H9 (cell line): ENCODE measurements around the gene PFN2. TPM values are rescaled to one million over a fixed set of nuclear protein-coding genes. Genes with fewer than 3 reads are reported as not detected.

Source experiments
- DNase-seq: peaks from one replicate; pipeline ENCODE4 v3.0.0-alpha.2; 2017
- H2AFZ ChIP-seq: one replicate; pipeline ENCODE4 v1.6.1; 2013; ENCODE audit warnings: mild to moderate bottlenecking, low read length, control low read depth, moderate library complexity
- H2AK5ac ChIP-seq: 2 replicates; pipeline ENCODE4 v1.6.1; 2013; ENCODE audit warnings: low read length, control low read depth, mixed read lengths; ENCODE audit not compliant: insufficient read length
- H2BK120ac ChIP-seq: one replicate; pipeline ENCODE4 v1.6.1; 2013; ENCODE audit warnings: low read depth, mild to moderate bottlenecking, low read length, control low read depth, inconsistent platforms; ENCODE audit not compliant: poor library complexity, severe bottlenecking
- H2BK12ac ChIP-seq: 2 replicates; pipeline ENCODE4 v1.6.1; 2013; ENCODE audit warnings: low read length, control low read depth, mixed read lengths, low read depth; ENCODE audit not compliant: insufficient read length
- H2BK15ac ChIP-seq: 2 replicates; pipeline ENCODE4 v1.6.1; 2013; ENCODE audit warnings: low read depth, low read length, control low read depth
- H2BK20ac ChIP-seq: one replicate; pipeline ENCODE4 v1.6.1; 2013; ENCODE audit warnings: low read depth, mild to moderate bottlenecking, low read length, control low read depth, inconsistent platforms; ENCODE audit not compliant: poor library complexity, severe bottlenecking
- H2BK5ac ChIP-seq: 2 replicates; pipeline ENCODE4 v1.6.1; 2013; ENCODE audit warnings: low read length, control low read depth, mixed read lengths; ENCODE audit not compliant: insufficient read length
- H3K14ac ChIP-seq: 2 replicates; pipeline ENCODE4 v1.6.1; 2013; ENCODE audit warnings: low read length, control low read depth; ENCODE audit not compliant: insufficient read depth
- H3K18ac ChIP-seq: 2 replicates; pipeline ENCODE4 v1.6.1; 2013; ENCODE audit warnings: low read depth, mild to moderate bottlenecking, mixed read lengths, low read length, control low read depth; ENCODE audit not compliant: insufficient read length
- H3K23ac ChIP-seq: 2 replicates; pipeline ENCODE4 v1.6.1; 2013; ENCODE audit warnings: low read length, control low read depth, mixed read lengths, low read depth; ENCODE audit not compliant: insufficient read length
- H3K23me2 ChIP-seq: 2 replicates; pipeline ENCODE4 v1.6.1; 2013; ENCODE audit warnings: low read depth, mild to moderate bottlenecking, mixed read lengths, low read length, control low read depth; ENCODE audit not compliant: insufficient read length, poor library complexity, severe bottlenecking
- H3K27ac ChIP-seq: 2 replicates; pipeline ENCODE4 v1.5.1; 2013; ENCODE audit warnings: low read length, control low read depth, mixed read lengths, low read depth; ENCODE audit not compliant: insufficient read length
- H3K27me3 ChIP-seq: 2 replicates; pipeline ENCODE4 v1.6.1; 2013; ENCODE audit warnings: low read length, control low read depth, inconsistent platforms; ENCODE audit not compliant: insufficient read depth
- H3K4ac ChIP-seq: 2 replicates; pipeline ENCODE4 v1.6.1; 2013; ENCODE audit warnings: low read depth, mild to moderate bottlenecking, control low read depth, inconsistent platforms, low read length, moderate library complexity
- H3K4me1 ChIP-seq: 2 replicates; pipeline ENCODE4 v1.6.1; 2013; ENCODE audit warnings: low read length, control low read depth, inconsistent platforms; ENCODE audit not compliant: insufficient read depth
- H3K4me2 ChIP-seq: 2 replicates; pipeline ENCODE4 v1.6.1; 2013; ENCODE audit warnings: low read length, control low read depth, mixed read lengths; ENCODE audit not compliant: insufficient read length, insufficient read depth
- H3K56ac ChIP-seq: 2 replicates; pipeline ENCODE4 v1.6.1; 2013; ENCODE audit warnings: low read depth, mild to moderate bottlenecking, mixed read lengths, low read length, control low read depth; ENCODE audit not compliant: insufficient read length
- H3K79me1 ChIP-seq: 2 replicates; pipeline ENCODE4 v1.6.1; 2013; ENCODE audit warnings: low read depth, mild to moderate bottlenecking, moderate library complexity, low read length, control low read depth, inconsistent platforms; ENCODE audit not compliant: insufficient read depth, poor library complexity, severe bottlenecking
- H3K79me2 ChIP-seq: 2 replicates; pipeline ENCODE4 v1.6.1; 2013; ENCODE audit warnings: low read length, control low read depth, inconsistent platforms; ENCODE audit not compliant: insufficient read depth
- H3K9ac ChIP-seq: 2 replicates; pipeline ENCODE4 v1.6.1; 2013; ENCODE audit warnings: low read length, control low read depth, mixed read lengths; ENCODE audit not compliant: insufficient read length; ENCODE audit errors: extremely low read depth
- H3K9me3 ChIP-seq: one replicate; pipeline ENCODE4 v1.6.1; 2013; ENCODE audit warnings: low read depth, low read length, inconsistent platforms; ENCODE audit not compliant: control insufficient read depth
- H3T11ph ChIP-seq: one replicate; pipeline ENCODE4 v1.6.1; 2013; ENCODE audit warnings: mild to moderate bottlenecking, low read length, control low read depth, inconsistent platforms
- H4K20me1 ChIP-seq: one replicate; pipeline ENCODE4 v1.6.1; 2013; ENCODE audit not compliant: control insufficient read depth, insufficient read length, insufficient read depth
- H4K5ac ChIP-seq: 2 replicates; pipeline ENCODE4 v1.6.1; 2013; ENCODE audit warnings: low read depth, mild to moderate bottlenecking, mixed read lengths, low read length, control low read depth; ENCODE audit not compliant: insufficient read length
- H4K8ac ChIP-seq: replicated peaks from 2 replicates; pipeline ENCODE4 v1.6.1; 2013; ENCODE audit warnings: low read length, control low read depth, mixed read lengths, low read depth; ENCODE audit not compliant: insufficient read length
- H4K91ac ChIP-seq: 2 replicates; pipeline ENCODE4 v1.6.1; 2013; ENCODE audit warnings: low read depth, mild to moderate bottlenecking, moderate library complexity, mixed read lengths, low read length, control low read depth; ENCODE audit not compliant: insufficient read length
- H3K27ac Mint-ChIP-seq, 3 experiments: 2 replicates in 2 of 3; 3 replicates in 1 of 3; pipeline ENCODE4 v1.8.0; 2020 to 2021; ENCODE audit warnings: mixed read lengths in 3 of 3, mild to moderate bottlenecking in 1 of 3, moderate library complexity in 1 of 3
- H3K27me3 Mint-ChIP-seq: 2 replicates; pipeline ENCODE4 v1.8.0; 2021; ENCODE audit warnings: low read depth, mild to moderate bottlenecking, moderate library complexity, mixed read lengths
- H3K36me3 Mint-ChIP-seq, 3 experiments: 2 replicates in 2 of 3; 3 replicates in 1 of 3; pipeline ENCODE4 v1.8.0; 2020 to 2021; ENCODE audit warnings: low read depth in 3 of 3, mixed read lengths in 3 of 3; ENCODE audit not compliant: insufficient read depth in 1 of 3
- H3K4me1 Mint-ChIP-seq, 2 experiments: 2 replicates each; pipeline ENCODE4 v1.8.0; 2020; ENCODE audit warnings: mixed read lengths in 2 of 2
- H3K4me3 Mint-ChIP-seq, 2 experiments: 2 replicates in 1 of 2; 3 replicates in 1 of 2; pipeline ENCODE4 v1.8.0; 2020 to 2021; ENCODE audit warnings: mild to moderate bottlenecking in 2 of 2, mixed read lengths in 2 of 2, moderate library complexity in 1 of 2
- H3K9me3 Mint-ChIP-seq, 2 experiments: 2 replicates in 1 of 2; 3 replicates in 1 of 2; pipeline ENCODE4 v1.8.0; 2020; ENCODE audit warnings: mild to moderate bottlenecking in 2 of 2, mixed read lengths in 2 of 2, moderate library complexity in 1 of 2
- CTCF ChIP-seq: fragments of 200-600 bp; sonication (generic); conservative IDR thresholded peaks from 3 replicates; pipeline ENCODE4 v1.8.0; 2021; ENCODE audit warnings: antibody characterized with exemption, mild to moderate bottlenecking
- total RNA-seq: library from RNA; stranded (reverse); gene quantifications from 2 replicates; pipeline ENCODE4 v1.2.1, GENCODE V29; 2021

Gene PFN2
- total RNA-seq, 1 experiment from 2014 or later = 174 TPM

- Mint-ChIP-seq H3K36me3 (peaks cover 10 to 23% (median 18%) of the 10 kb centered on the region in 3 experiments; a peak in 6 of 7 replicates), H3K4me3 (no peak overlapping the region), H3K4me1 (peaks cover 13 to 16% of the 10 kb centered on the region in 2 experiments), H3K27me3 (no peaks in the 10 kb centered on the region), H3K9me3 (no peaks in the 10 kb centered on the region), H3K27ac (no peak overlapping the region)
- Histone ChIP-seq H3K9ac (no peak overlapping the region), H3K14ac (no peak overlapping the region), H3K23me2 (no peaks in the 10 kb centered on the region), H2BK5ac (no peak overlapping the region), H3T11ph (no peak overlapping the region), H4K20me1 (no peaks in the 10 kb centered on the region), H3K4me1 (no peaks in the 10 kb centered on the region), H2BK120ac (no peak overlapping the region), H3K27ac (no peak overlapping the region), H2AFZ (no peak overlapping the region), H4K8ac (no peak overlapping the region), H2AK5ac (no peak overlapping the region), H2BK20ac (no peak overlapping the region), H4K91ac (no peak overlapping the region), H3K18ac (no peak overlapping the region), H3K56ac (no peak overlapping the region), H3K79me2 (no peaks in the 10 kb centered on the region; the same call in 1 of the 2 replicates), H3K79me1 (peaks cover 4% of the 10 kb centered on the region), H3K4me2 (no peak overlapping the region), H4K5ac (no peak overlapping the region), H2BK15ac (no peak overlapping the region), H2BK12ac (no peak overlapping the region), H3K9me3 (no peaks in the 10 kb centered on the region), H3K27me3 (no peaks in the 10 kb centered on the region), H3K23ac (no peak overlapping the region), H3K4ac (no peak overlapping the region)
- no peak for TF ChIP-seq CTCF
- no peak for DNase-seq
Measured at GRCh38 chr3:149959443-149959842, 11.3 kb downstream of the PFN2 start.
